HG02763 (cell line): ENCODE data around the gene IFIT1B.
"Not testable (repeated sequence)": the region's sequence is repeated elsewhere in the genome, so short reads cannot be mapped to it uniquely, and the experiment has no call there.

Source experiments
- ATAC-seq: cut with Tn5 transposase; IDR thresholded peaks from one replicate; pipeline ENCODE4 v1.9.1; 2021; ENCODE audit warnings: mild to moderate bottlenecking, moderate library complexity; ENCODE audit not compliant: unreplicated experiment

Gene IFIT1B

DNA sequence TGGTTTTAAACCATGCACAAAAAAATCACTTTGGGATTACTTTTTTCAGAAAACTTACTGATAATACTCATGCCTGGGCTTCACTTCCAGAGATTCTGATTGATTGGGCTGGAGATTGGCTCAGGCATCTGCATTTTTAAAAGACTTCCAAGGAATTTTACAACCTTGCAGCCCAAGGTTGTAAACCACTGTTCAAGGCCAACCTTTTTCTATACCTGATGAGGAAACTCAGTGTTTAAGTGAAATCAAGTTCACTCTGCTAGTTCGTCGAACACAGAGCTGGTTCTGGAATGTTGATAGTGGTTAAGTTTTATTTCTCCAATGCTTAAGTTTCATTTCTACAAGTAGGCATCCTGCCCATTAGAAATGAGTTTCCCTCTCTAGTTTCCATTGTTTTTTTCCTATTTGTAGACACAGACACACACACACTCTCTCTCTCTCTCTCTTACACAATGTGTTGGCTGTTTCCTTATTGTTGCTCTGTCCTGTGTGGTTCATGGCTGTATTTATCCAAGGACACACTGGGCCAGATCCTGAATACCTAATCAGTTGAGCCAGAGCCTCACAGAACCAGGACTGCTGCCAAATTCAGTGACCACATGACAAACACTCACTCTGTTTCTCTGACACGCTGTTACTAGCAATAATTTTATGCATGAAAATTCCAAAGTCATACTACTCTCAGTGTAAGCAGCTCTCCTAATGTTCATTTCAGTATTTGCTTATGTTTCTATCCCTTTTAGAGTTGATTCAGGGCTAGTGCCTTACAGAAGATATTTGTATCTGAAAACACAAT is 3.7 kb upstream of the IFIT1B start:
- ATAC-seq: no peak

DNA sequence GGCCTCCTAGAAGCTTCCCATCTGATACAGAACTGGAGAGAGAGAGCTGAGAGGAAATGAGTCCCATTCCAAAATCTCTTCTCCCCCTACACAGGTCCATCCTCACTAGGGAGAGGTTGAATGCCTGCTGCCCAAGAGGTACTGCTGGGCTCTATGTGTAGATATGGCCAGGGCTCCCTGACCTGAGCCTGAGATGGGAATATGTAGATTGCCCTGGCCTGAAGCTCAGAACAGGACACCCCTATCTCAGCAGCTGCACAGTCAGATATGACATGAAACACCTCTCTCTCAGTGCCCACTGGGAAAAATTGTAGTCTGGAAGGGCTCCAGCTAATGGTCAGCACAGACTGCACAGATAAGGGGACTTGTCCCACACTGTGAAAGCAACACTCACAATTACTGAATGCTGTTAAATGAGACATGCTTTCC is 3.1 kb upstream of the IFIT1B start:
- ATAC-seq: no peak

DNA sequence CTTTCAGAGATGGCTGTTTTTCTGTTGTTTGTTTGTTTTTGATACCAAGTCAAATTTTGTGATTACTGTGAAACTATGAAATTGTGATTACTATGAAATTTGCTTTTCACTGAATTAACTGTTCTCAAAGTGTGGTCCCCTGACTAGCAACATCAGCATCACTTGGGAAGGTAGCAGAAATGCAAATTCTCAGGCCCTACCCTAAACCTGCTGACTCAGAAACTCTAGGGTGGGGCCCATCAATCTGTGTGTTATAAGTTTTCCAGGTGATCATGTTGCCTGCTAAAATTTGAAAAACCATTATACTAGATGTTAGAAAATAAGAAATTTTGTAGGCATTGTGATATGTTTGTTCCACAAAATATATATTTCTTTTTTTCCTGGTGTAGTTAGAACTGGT is 1.2 kb downstream of the IFIT1B start:
- ATAC-seq: no peak

DNA sequence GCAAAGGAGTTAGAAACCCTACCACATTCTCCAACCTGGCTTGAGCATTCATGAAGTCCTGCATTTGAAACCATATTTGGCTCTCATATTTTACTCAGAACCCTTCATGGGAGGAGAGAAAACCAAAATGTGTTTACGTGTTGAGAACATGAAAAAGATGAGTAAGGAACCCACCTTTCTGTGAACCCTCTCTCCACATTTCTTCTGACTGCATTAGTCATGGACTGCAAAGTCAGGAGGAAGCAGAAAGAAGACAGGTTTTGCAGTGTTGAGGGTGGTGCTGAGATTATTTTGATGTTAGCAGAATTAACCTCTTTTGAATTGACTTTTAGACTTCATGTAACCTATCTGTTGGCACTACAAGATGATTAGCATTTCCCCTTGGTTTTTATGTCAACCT is 4.9 kb downstream of the IFIT1B start:
- no peak for ATAC-seq

DNA sequence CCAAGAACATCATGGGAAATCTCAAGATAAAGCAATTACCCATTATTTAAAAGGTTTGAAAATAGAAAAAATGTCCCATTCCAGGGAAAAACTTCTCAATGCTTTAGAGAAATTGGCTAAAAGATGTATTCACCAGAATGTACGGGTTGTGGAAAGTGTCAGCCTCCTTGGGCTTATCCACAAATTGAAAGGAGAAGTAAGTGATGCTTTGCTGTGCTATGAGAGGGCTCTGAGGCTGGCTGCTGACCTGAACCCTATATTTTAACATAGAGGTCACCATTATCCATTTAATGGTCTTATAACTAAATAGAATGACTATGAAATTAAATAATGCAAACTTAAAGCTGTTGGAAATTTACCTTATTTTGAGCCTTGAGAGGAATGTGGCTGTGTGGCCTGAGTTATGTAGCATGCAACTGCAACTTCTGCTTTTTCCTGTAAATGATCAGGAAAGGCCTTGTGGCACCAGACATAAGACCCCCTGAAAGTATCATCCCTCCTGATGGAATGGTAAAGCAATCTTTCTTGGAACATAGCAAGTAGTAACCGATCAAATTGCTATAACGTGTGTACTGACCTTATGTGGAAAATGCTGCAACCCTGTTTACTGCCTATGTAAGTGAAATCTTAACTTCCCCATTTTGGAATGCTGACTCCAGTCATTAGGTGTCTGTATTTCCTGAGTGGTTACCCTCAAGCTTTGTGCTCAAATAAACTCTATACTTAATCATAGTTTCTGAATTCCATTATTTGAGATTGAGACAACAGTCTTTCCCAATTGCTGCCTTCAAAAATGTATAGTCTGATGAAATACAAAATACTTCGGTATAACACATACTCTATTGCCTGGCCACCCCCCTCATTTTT is 6.9 kb downstream of the IFIT1B start:
- no peak for ATAC-seq

DNA sequence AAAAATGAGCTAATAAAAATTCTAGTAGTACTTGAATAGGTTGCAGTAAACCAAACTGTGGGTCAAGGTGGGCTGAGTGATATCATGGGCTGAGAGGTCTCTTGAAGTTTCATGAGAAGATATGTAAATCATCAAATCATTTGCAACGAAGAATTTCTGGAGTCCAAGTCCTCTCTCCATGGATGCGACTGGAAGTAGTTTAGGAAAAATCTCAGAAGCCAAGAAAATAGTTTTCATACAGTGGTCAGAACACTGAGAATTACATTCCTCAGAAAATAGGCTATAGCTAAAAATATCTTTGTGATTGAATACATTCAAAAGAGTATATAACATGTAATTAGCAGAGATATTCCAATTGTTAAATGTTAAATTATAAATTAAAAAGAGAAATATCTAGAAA is 10.9 kb downstream of the IFIT1B start:
- ATAC-seq: no peak

DNA sequence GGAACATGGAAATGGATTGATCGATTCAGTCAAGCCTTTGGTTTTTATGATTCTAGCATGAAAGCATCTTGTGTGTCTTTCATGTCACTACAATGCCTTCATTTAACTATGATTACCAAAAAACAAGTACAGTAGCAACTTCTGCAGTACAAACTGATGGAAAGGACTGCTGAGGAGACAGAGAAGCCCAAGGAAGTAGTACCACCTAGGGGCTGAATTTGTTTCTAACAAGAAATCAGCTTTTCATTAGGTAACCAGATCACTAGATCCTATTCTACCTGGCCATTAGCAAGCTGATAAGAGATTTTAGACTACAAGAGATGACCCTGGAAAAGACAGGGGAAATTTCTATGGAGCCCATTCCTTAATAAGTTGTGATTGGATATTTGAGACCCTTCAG is 11.4 kb downstream of the IFIT1B start:
- no peak for ATAC-seq

DNA sequence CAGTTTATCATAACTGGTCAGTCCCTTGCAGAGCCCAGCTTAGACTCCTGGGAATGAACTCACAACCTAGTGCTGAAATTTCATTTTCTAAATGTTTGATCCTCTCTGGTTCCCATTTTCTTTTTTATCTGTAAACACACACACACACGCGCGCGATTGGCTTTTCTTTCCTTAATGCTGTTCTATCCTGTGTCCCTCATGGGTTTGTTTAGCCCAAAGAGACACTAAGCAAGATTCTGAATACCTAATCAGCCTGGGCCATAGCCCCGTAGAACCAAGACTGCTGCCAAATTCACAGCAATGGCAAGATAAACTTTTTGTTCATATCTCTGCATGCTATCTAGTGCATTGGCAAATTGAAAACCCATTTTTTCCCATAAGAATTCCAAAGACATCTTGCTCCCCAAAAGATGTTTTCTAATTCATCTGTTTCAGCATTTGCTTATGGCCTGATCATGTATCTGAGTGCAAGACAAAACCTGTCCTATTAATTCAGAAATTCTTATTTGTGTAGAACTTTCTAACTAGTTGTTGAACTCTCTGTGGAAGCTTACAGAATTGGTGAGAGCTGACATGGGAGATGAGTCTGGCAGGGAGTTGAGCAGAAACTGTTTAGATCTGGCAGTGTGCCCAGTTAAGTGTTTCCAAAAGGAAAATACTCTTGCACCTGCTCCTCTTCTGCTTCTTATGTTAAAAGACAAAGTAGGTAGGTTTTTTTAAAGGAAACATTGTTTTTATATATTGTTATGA is 12.8 kb downstream of the IFIT1B start:
- no peak for ATAC-seq

DNA sequence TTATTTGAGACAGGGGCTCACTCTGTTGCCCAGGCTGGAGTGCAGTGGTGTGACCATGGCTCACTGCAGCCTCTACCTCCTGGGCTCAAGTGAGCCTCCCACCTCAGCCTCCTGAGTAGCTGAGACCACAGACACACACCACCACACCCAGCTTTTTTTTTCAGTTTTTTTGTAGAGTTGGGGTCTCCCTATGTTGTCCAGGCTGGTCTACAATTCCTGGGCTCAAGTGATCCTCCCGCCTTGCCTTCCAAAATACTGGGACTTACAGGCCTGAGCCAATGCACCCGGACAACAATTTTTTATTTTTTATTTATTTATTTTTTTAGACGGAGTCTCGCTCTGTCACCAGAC is 13.3 kb downstream of the IFIT1B start:
- not testable (repeated sequence) for ATAC-seq

DNA sequence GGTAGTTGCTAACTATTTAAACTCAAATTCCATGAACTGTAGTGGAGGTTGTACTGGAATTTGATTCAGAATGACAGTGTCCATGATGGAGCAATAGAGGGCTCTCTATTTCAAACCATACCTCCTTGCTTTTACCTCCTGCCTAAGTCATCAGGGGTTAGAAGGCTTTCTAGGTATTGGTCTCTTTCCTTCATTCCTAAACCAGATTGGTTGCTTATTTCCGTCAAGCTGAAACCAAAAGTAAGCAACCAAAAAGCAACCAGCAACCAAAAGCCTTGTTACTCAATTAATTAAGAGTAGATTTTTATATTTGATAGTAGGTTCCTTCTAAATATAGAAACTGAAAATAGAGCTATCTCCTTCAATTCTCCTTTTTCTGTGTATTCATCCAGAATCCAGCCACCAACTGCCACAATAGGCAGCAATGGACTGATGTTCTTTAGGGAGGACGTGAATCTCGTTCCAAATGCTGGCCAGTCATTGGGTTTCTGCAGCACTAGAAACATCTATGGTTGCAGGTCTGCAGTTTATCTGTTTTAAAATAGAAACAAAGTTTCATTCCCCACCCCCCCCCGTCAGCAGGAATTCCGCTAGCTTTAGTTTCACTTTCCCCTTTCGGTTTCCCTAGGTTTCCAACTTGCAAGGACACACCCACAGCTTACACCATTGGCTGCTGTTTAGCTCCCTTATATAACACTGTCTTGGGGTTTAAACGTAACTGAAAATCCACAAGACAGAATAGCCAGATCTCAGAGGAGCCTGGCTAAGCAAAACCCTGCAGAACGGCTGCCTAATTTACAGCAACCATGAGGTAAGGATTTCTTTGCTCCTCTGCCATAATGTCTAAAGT is 14.3 kb downstream of the IFIT1B start, which contains the start of gene IFIT1:
Gene IFIT1, plus strand, starts transcription at position 717 of the 850 bp plus-strand sequence. Its CDS starts 90 bp downstream, at position 807.
- peak; percentile 78 for ATAC-seq

DNA sequence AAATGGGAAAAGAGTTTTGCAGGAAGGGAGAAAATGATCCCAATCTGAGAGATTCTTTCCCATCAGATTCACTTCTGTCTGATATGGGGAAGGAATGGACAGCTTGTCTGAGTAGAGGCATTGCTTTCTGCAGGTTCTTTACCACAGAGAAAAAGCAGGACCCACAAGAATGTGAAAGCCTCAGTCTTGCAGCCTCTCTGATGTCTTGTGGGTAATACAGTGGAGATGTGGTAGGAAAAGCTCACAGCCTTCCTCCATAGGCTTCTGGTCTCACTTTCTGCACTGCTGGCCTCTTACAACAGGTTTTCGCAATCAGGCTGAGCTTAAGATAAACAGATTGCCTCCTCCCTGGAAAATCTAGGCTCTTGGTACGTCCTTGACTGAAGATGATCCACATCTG is 15.1 kb downstream of the IFIT1B start:
- ATAC-seq: no peak

DNA sequence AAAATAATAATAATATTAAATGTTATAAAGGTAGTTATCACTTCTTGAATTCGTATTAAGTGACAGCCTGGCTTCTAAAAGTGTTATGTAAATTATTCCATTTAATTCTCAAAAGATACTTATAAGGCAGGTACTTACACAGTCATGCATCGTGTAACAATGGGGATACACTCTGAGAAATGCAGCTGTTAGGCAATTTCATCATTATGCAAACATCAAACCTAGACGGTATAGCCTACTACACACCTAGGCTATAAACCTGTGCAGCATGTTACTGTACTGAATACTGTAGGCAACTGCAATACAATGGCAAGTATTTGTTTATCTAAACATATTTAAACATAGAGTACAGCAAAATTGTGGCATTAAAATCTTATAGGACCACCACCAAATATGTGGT is 16.0 kb downstream of the IFIT1B start:
- ATAC-seq: no peak

DNA sequence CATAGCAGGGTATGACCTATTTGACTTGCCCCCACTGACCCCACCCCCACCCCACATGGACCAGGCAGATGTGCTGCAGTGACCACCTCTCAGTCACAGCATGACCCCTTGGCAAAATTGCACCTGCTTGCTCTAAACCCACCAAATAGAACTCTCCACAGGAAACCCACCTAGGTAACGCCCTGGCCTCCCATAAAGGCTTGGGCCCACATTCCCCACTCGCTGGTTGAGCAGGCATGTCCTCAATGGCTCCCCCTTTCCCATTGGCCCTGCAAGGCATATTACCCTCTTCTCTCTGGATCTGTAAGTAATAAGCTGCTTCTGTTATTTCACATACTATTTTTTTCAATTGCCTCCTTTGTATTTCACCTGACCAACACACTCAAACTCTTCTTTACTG is 17.3 kb downstream of the IFIT1B start:
- ATAC-seq: no peak

DNA sequence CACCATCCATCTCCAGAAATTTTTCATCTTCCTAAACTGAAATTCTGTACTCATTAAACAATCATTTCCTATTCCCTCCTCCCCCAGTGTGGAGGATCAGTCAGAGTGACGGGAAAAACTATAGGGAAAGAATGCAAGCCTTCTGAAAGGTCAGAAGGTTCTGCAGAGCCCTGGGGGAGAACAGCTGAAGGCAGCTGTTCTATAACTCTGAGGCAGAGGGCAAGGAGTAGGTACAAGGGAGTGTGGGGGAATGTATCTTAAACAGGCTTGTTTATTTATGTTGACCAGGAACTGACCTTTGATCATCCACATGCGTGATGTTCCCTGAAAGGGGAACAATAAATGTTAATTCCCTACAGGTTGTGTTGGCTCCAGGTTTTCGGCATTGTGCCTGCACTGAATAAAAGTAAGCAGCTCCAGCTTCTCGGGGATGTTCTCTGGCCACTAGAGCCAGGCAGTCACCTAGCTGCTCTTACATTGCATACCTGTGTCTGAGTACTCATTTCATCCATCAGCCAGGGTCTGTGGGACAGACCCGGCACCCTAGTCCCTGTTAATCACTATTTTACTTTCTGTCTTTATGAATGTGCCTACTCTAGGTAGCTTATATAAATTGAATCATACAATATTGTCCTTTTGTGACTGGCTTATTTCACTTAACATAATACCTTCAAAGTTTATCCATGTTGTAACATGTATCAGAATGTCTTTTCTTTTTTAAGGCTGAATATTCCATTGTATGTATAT is 20.3 kb downstream of the IFIT1B start:
- no peak for ATAC-seq

DNA sequence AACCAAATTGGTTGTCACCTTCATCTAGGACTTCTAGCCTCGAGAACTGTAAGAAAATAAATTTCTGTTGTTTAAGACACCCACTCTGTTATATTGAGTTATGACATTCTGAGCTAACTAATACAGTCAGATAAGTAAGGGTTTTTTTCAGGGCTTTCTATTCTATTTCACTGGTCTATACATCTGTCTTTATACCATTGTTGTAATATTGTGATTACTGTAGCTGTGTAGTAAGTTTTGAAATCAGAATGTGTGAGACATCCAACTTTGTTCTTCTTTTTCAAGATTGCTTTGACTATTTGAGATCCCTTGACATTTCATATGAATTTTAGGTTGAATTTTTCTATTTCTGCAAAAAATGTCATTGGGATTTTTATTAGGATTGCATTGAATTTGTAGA is 22.1 kb downstream of the IFIT1B start:
- ATAC-seq: no peak

DNA sequence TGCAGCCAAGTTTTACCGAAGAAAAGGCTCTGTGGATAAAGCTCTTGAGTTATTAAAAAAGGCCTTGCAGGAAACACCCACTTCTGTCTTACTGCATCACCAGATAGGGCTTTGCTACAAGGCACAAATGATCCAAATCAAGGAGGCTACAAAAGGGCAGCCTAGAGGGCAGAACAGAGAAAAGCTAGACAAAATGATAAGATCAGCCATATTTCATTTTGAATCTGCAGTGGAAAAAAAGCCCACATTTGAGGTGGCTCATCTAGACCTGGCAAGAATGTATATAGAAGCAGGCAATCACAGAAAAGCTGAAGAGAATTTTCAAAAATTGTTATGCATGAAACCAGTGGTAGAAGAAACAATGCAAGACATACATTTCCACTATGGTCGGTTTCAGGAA is 25.2 kb downstream of the IFIT1B start:
- ATAC-seq: no peak

DNA sequence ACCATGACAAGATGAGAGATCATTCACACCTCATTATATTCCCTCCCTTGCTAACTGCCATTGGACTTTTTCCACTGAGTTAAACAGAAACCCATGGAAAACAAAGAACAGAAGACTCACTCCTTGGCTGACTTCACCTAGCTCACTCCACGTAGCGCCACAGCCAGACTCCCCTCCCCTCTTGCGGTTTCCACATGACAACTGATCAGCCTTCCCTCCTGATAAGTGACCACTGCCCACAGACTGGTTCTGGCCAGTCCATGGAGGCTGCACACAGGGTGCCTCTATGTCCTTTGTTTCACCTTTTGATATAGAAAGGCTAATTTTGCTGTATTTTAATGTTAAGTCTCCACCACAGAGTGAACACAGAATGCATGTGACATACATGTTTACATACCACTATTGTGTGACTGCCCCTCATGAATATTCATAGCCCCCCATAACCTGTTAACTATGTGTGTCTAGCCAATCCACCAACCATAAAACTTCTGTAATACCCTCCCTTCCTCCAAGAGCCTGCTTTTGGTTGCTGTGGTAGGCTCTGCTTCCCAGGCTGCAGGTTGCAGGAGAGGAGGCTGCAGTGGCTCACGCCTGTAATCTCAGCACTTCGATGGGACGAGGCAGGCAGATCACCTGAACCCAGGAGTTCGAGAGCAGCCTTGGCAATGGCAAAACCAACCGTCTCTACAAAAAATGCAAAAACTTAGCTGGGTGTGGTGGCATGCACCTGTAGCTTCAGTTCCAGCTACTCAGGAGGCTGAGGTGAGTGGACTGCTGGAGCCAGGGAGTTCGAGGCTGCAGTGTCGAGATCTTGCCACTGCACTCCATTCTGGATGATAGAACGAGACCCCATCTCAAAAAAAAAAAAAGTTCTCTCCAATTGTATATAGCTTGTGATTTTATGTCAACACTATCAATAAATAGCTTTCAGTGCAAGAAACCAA is 26.5 kb downstream of the IFIT1B start:
- no peak for ATAC-seq

DNA sequence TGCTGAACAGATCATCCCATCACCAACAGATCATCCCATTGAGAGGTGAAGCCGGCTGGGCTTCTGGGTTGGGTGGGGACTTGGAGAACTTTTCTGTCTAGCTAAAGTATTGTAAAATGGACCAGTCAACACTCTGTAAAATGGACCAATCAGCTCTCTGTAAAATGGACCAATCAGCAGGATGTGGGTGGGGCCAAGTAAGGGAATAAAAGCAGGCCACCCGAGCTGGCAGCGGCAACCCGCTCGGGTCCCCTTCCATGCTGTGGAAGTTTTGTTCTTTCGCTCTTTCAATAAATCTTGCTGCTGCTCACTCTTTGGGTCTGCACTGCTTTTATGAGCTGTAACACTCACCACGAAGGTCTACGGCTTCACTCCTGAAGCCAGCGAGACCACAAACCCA is 28.3 kb downstream of the IFIT1B start:
- ATAC-seq: not testable (repeated sequence)

DNA sequence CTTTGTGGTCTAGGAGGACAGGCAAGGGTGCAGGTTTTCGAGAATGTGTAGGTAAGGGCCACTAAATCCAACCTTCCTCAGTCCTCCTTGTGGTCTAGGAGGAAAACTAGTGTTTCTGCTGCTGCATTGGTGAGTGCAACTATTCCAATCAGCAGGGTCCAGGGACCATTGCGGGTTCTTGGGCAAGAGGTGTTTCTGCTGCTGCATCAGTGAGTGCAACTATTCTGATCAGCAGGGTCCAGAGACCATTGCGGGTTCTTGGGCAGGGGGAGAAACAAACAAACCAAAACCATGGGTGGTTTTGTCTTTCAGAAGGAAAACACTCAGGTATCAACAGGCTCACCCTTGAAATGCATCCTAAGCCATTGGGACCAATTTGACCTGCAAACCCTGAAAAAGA is 29.9 kb downstream of the IFIT1B start:
- ATAC-seq: not testable (repeated sequence)
